CD14-positive monocyte (primary cell): ENCODE data around the gene ARHGAP15. TPM values are rescaled to one million over a fixed set of nuclear protein-coding genes. Genes with fewer than 3 reads are reported as not detected.

ENCODE experiments used
- DNase-seq, 3 donors: peaks; one replicate each; pipeline ENCODE4 v3.0.0-alpha.2; 2011 to 2022
- H2AFZ ChIP-seq: 2 replicates; pipeline ENCODE4 v1.6.0; 2012; ENCODE audit warnings: mild to moderate bottlenecking, low read depth, low read length, inconsistent platforms; ENCODE audit not compliant: insufficient read depth, poor library complexity, severe bottlenecking
- H3K27ac ChIP-seq, 2 donors: 1 replicate in 1 of 2; 2 replicates in 1 of 2; pipeline ENCODE4 v1.5.1; 2012 to 2013; ENCODE audit warnings: low read length in 2 of 2, control low read depth in 1 of 2, inconsistent platforms in 1 of 2, low read depth in 1 of 2, mild to moderate bottlenecking in 1 of 2
- H3K27me3 ChIP-seq, 2 donors: one replicate each; pipeline versions ENCODE4 v1.6.0 to v1.6.1; 2011 to 2013; ENCODE audit warnings: low read length in 2 of 2; ENCODE audit not compliant: control insufficient read depth in 2 of 2, insufficient read depth in 2 of 2
- H3K36me3 ChIP-seq, 2 donors: replicated peaks in 1 of 2; 1 replicate in 1 of 2; 2 replicates in 1 of 2; pipeline versions ENCODE4 v1.5.1 to v1.6.1; 2012 to 2013; ENCODE audit warnings: low read length in 2 of 2, control low read depth in 1 of 2, inconsistent platforms in 1 of 2, mild to moderate bottlenecking in 1 of 2; ENCODE audit not compliant: insufficient read depth in 2 of 2, control insufficient read depth in 1 of 2
- H3K4me1 ChIP-seq, 2 donors: 1 replicate in 1 of 2; 2 replicates in 1 of 2; pipeline versions ENCODE4 v1.5.1 to v1.6.1; 2012 to 2013; ENCODE audit warnings: low read length in 2 of 2, control low read depth in 1 of 2, inconsistent platforms in 1 of 2, mild to moderate bottlenecking in 1 of 2, moderate library complexity in 1 of 2; ENCODE audit not compliant: insufficient read depth in 2 of 2, control insufficient read depth in 1 of 2
- H3K4me2 ChIP-seq: replicated peaks from 2 replicates; pipeline ENCODE3; 2012; ENCODE audit warnings: low read length, moderate library complexity, mild to moderate bottlenecking; ENCODE audit not compliant: poor library complexity, severe bottlenecking; ENCODE audit errors: extremely low read depth
- H3K4me3 ChIP-seq, 3 experiments: fragments of 200-600 bp in 1 of 3; sonication (generic) in 1 of 3; replicated peaks in 1 of 3; 1 replicate in 2 of 3; 2 replicates in 1 of 3; pipeline ENCODE4 v1.5.1; 2011 to 2013; ENCODE audit warnings: low read length in 3 of 3, mild to moderate bottlenecking in 3 of 3, control low read depth in 2 of 3, low read depth in 2 of 3, inconsistent platforms in 1 of 3, moderate library complexity in 1 of 3
- H3K79me2 ChIP-seq: 2 replicates; pipeline ENCODE4 v1.6.0; 2012; ENCODE audit warnings: mild to moderate bottlenecking, control low read depth, inconsistent platforms, low read length, moderate library complexity; ENCODE audit not compliant: insufficient read depth
- H3K9ac ChIP-seq: 2 replicates; pipeline ENCODE4 v1.6.0; 2017; ENCODE audit warnings: low read length, mild to moderate bottlenecking; ENCODE audit not compliant: insufficient read depth, poor library complexity, severe bottlenecking
- H3K9me3 ChIP-seq, 2 donors: replicated peaks in 1 of 2; 1 replicate in 1 of 2; 2 replicates in 1 of 2; pipeline versions ENCODE4 v1.5.1 to v1.6.1; 2012 to 2013; ENCODE audit warnings: low read length in 2 of 2, control low read depth in 1 of 2; ENCODE audit not compliant: control insufficient read depth in 1 of 2, insufficient read depth in 1 of 2
- H4K20me1 ChIP-seq: 2 replicates; pipeline ENCODE4 v1.6.0; 2012; ENCODE audit warnings: mild to moderate bottlenecking, low read length, control low read depth, moderate library complexity; ENCODE audit not compliant: insufficient read depth
- H3K27ac Mint-ChIP-seq, 7 donors: one replicate each; pipeline ENCODE4 v1.8.0; 2020; ENCODE audit warnings: mild to moderate bottlenecking in 7 of 7, mixed read lengths in 7 of 7, moderate library complexity in 6 of 7, inconsistent platforms in 2 of 7
- H3K27me3 Mint-ChIP-seq, 3 donors: one replicate each; pipeline ENCODE4 v1.8.0; 2021 to 2022; ENCODE audit warnings: low read depth in 3 of 3, mild to moderate bottlenecking in 3 of 3, mixed read lengths in 3 of 3, moderate library complexity in 3 of 3, inconsistent platforms in 1 of 3
- H3K36me3 Mint-ChIP-seq, 2 donors: one replicate each; pipeline ENCODE4 v1.8.0; 2020; ENCODE audit warnings: mixed read lengths in 2 of 2, inconsistent platforms in 1 of 2, mild to moderate bottlenecking in 1 of 2
- H3K4me1 Mint-ChIP-seq: one replicate; pipeline ENCODE4 v1.8.0; 2020; ENCODE audit warnings: mild to moderate bottlenecking, mixed read lengths
- H3K4me3 Mint-ChIP-seq, 2 donors: one replicate each; pipeline ENCODE4 v1.8.0; 2020; ENCODE audit warnings: mild to moderate bottlenecking in 2 of 2, mixed read lengths in 2 of 2, moderate library complexity in 1 of 2
- H3K9me3 Mint-ChIP-seq, 7 donors: one replicate each; pipeline ENCODE4 v1.8.0; 2020 to 2022; ENCODE audit warnings: mixed read lengths in 7 of 7, mild to moderate bottlenecking in 6 of 7, moderate library complexity in 6 of 7, inconsistent platforms in 2 of 7
- WGBS: methylation state at CpG from one replicate; pipeline ENCODE4 v1.1.5; 2013; ENCODE audit warnings: missing lambda C conversion rate; ENCODE audit not compliant: insufficient coverage; 5-methylcytosine and 5-hydroxymethylcytosine counted together
- intact Hi-C, 2 donors: fragments of 100-400 bp; cut with micrococcal nuclease; formaldehyde crosslinking; loops; one replicate each; pipeline versions ENCODE4 v1.15.0 to v1.15.1; 2023
- polyA plus RNA-seq, 3 donors: library from polyadenylated mRNA; depleted of rRNA in 1 of 3; unstranded in 2 of 3; stranded (reverse) in 1 of 3; fragments of 300-500 nt in 2 of 3; fragments of >200 nt in 1 of 3; fragmentation: Illumina TruSeq in 2 of 3; gene quantifications; 1 replicate in 2 of 3; 2 replicates in 1 of 3; pipeline ENCODE4 v1.2.3, GENCODE V29; 2012 to 2021
- TF ChIP-seq, protein P1 (sequence below): fragments of 200-600 bp; IDR thresholded peaks from one replicate; pipeline ENCODE4 v1.8.0; 2022; ENCODE audit warnings: antibody characterized with exemption, mild to moderate bottlenecking

ARHGAP15 gene
- polyA plus RNA-seq, 3 donors: 35.4 to 50.9 (median 50.7) TPM

GRCh38 chr2:143417428-143417827, 288.2 kb downstream of the ARHGAP15 start:
- DNase-seq: no peak
- Histone ChIP-seq H2AFZ (no peak overlapping the region), H4K20me1 (peaks cover 11% of the 10 kb centered on the region), H3K27ac (no peak overlapping the region), H3K9me3 (no peaks in the 10 kb centered on the region), H3K36me3 (no peaks in the 10 kb centered on the region), H3K4me2 (no peak overlapping the region), H3K4me3 (no peak overlapping the region), H3K4me1 (peaks cover 0 to 4% of the 10 kb centered on the region in 2 donors), H3K79me2 (no peaks in the 10 kb centered on the region), H3K27me3 (no peaks in the 10 kb centered on the region), H3K9ac (no peak overlapping the region)
- 100% methylated on average over 2 of the region's 2 CpGs for WGBS
- H3K4me1 Mint-ChIP-seq: peaks cover 11% of the 10 kb centered on the region
- H3K27me3 Mint-ChIP-seq: no peaks in the 10 kb centered on the region
- no peaks in the 10 kb centered on the region for H3K9me3 Mint-ChIP-seq
- peaks cover 7% of the 10 kb centered on the region in 2 donors for H3K36me3 Mint-ChIP-seq
- H3K4me3 Mint-ChIP-seq: no peak overlapping the region
- H3K27ac Mint-ChIP-seq: no peak overlapping the region
- TF ChIP-seq, protein P1, sequence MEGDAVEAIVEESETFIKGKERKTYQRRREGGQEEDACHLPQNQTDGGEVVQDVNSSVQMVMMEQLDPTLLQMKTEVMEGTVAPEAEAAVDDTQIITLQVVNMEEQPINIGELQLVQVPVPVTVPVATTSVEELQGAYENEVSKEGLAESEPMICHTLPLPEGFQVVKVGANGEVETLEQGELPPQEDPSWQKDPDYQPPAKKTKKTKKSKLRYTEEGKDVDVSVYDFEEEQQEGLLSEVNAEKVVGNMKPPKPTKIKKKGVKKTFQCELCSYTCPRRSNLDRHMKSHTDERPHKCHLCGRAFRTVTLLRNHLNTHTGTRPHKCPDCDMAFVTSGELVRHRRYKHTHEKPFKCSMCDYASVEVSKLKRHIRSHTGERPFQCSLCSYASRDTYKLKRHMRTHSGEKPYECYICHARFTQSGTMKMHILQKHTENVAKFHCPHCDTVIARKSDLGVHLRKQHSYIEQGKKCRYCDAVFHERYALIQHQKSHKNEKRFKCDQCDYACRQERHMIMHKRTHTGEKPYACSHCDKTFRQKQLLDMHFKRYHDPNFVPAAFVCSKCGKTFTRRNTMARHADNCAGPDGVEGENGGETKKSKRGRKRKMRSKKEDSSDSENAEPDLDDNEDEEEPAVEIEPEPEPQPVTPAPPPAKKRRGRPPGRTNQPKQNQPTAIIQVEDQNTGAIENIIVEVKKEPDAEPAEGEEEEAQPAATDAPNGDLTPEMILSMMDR: no peak
- intact Hi-C loops: no loop called here

DNA sequence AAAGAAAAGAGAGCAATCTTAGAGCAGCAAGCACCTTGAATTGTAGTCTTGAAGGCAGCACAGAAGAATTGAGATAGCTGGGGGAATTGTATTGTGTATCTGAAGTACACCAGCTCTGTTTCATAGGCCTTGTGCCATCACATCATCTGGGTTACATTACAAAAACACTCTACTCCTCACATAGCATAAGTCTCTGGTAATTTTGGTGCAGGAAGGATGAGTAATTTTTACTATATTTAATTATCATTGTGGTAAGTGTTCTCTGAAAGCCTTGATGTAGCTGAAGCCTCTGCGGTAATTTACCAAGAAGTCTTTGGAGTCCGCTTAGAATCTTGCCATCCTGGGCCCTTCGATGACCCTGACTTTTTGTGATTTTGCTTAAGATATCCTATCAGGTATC, 291.1 kb downstream of the ARHGAP15 start:
- WGBS: 100% methylated on average over 1 of the region's 3 CpGs
- H3K9ac ChIP-seq: no peak overlapping the region
- peaks cover 17% of the 10 kb centered on the region for H3K4me1 Mint-ChIP-seq
- H3K79me2 ChIP-seq: no peaks in the 10 kb centered on the region
- no peak overlapping the region for H3K27ac ChIP-seq
- peaks cover 2 to 5% of the 10 kb centered on the region in 2 donors for H3K36me3 Mint-ChIP-seq
- H4K20me1 ChIP-seq: peaks cover 11% of the 10 kb centered on the region
- DNase-seq: no peak
- H3K9me3 ChIP-seq: no peaks in the 10 kb centered on the region
- H3K36me3 ChIP-seq: no peaks in the 10 kb centered on the region
- TF ChIP-seq, protein P1: no peak
- no peaks in the 10 kb centered on the region for H3K9me3 Mint-ChIP-seq
- H2AFZ ChIP-seq: no peak overlapping the region
- no peak overlapping the region for H3K4me3 Mint-ChIP-seq
- H3K27me3 Mint-ChIP-seq: no peaks in the 10 kb centered on the region
- H3K4me2 ChIP-seq: no peak overlapping the region
- intact Hi-C loops: no loop called here
- H3K4me1 ChIP-seq: peaks cover 6 to 7% of the 10 kb centered on the region in 2 donors
- H3K4me3 ChIP-seq: no peak overlapping the region
- H3K27me3 ChIP-seq: no peaks in the 10 kb centered on the region
- H3K27ac Mint-ChIP-seq: peak overlapping the region in 1 of 7 donors; percentile 81
